Spinal cord (tissue), 10 donors: ENCODE measurements around the gene PAQR4. TPM values are rescaled to one million over a fixed set of nuclear protein-coding genes. Genes with fewer than 3 reads are reported as not detected.
A peak's percentile ranks its signal among the peaks of the same experiment; 100 is the strongest.

Experiments used
- DNase-seq, 6 donors: peaks; one replicate each; pipeline versions ENCODE4 v3.0.0 to v3.0.0-alpha.2; 2013 to 2015; ENCODE audit warnings: low spot score in 6 of 6, low read depth in 4 of 6
- H3K27ac ChIP-seq: one replicate; pipeline ENCODE4 v1.5.1; 2013; ENCODE audit warnings: low read depth, low read length, control low read depth
- H3K27me3 ChIP-seq: one replicate; pipeline ENCODE4 v1.6.1; 2013; ENCODE audit warnings: low read length; ENCODE audit not compliant: control insufficient read depth, insufficient read depth
- H3K36me3 ChIP-seq: one replicate; pipeline ENCODE4 v1.6.1; 2013; ENCODE audit warnings: low read length; ENCODE audit not compliant: control insufficient read depth, insufficient read depth
- H3K4me1 ChIP-seq: one replicate; pipeline ENCODE4 v1.6.1; 2013; ENCODE audit warnings: low read length; ENCODE audit not compliant: control insufficient read depth, insufficient read depth
- H3K4me3 ChIP-seq: one replicate; pipeline ENCODE4 v1.5.1; 2013; ENCODE audit warnings: low read depth, low read length, control low read depth
- H3K9me3 ChIP-seq: one replicate; pipeline ENCODE4 v1.6.1; 2013; ENCODE audit warnings: low read length; ENCODE audit not compliant: control insufficient read depth, insufficient read depth
- WGBS: methylation state at CpG from one replicate; pipeline ENCODE4 v1.1.5; 2013; ENCODE audit warnings: missing lambda C conversion rate; ENCODE audit not compliant: insufficient coverage; 5-methylcytosine and 5-hydroxymethylcytosine counted together
- polyA plus RNA-seq, 2 donors: library from polyadenylated mRNA; unstranded; fragments of 120-200 nt; gene quantifications; one replicate each; pipeline ENCODE4 v1.2.1, GENCODE V29; 2013; ENCODE audit not compliant: insufficient read length in 2 of 2
- total RNA-seq, 2 donors: library from RNA; depleted of rRNA in 1 of 2; stranded (reverse); fragments of 120-200 nt in 1 of 2; fragments of >200 nt in 1 of 2; gene quantifications; one replicate each; pipeline versions ENCODE4 v1.2.3 to v1.2.4, GENCODE V29; 2013 to 2014
- donor health status: healthy.

PAQR4 gene
- total and polyA plus RNA-seq, 4 donors: 22.6 to 82.4 (median 50.2) TPM

DNA sequence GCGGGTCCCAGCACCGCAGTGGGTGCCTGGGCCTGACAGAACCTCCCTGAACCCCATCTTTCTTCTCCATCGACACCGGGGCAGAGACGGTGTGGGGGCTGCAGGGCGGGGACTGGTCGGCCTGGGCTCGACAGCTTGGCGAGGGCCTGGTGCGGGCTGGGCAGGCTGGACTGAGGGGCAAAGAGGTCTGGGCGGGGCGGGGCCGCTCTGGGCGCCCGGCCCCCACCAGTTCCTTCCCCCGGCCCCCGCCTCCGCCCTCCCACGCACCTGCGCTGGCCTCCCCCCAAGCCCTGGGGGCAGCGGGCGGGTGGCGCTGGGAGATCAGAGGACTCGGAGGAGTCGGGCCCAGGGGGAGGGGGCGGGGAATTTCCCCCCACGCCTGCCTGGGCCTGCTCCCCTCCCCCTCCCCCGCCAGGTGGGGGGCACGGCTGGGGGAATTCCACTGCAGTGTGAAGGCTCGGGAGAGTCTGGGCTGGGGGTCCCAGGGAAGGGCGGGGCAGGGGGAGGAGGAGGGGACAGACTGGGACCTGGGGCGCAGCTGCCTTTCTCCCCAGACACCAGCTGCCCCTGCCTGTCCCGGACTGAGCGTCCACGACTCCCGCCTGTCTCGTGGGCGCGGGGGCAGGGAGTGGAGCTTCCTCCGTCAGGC is 6.0 kb upstream of the PAQR4 start:
- Histone ChIP-seq H3K27ac (no peak overlapping the region), H3K9me3 (no peaks in the 10 kb centered on the region), H3K27me3 (peaks cover 71% of the 10 kb centered on the region), H3K36me3 (peaks cover 7% of the 10 kb centered on the region), H3K4me3 (no peak overlapping the region), H3K4me1 (peaks cover 41% of the 10 kb centered on the region)
- no peak for DNase-seq
- WGBS: 1% methylated on average over 25 of the region's 40 CpGs

DNA sequence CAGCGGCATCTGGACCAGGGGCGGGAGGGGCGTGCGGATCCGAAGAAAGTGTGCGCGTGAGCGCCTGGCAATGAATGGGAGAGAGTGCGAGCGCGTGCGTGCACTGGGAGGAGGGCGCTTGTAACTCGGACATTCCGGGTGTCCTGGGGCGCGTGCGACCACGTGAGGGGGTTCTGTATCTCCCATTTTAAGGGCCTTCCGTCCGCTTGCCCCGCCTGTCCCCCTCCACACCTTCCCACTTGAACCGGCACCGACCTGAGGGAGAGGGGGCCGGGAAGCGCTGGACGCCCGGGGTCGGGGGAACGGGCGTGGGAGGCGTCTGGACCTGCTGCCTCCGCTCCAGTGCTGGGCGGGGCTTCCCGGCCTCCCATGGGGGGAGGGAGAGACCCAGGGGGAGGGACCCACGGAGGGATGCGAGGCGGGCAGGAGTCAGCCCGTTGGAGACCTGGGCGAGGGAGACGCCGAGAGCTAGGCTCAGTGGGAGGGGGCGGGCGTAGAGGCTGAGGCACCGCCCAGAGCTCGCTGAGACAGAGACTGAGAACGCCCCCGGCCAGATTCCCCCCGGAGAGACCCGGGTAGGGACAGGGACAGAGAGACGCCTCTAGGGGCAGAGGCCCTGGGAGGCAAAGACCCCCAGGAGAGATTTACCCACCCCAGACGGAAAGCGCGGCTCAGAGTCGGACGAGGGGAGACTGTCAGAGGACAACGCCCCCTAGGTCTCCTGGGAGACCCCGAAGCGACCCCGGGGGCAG is 5.2 kb upstream of the PAQR4 start, which contains the start of gene KREMEN2:
Gene KREMEN2 (plus strand): TSS at position 553 of the 752 bp plus-strand sequence. CDS start 246 bp downstream, outside the sequence.
- DNase-seq: peak in 2 of 6 donors; percentile 42 to 51
- WGBS: under 1% methylated on average over 51 of the region's 60 CpGs

DNA sequence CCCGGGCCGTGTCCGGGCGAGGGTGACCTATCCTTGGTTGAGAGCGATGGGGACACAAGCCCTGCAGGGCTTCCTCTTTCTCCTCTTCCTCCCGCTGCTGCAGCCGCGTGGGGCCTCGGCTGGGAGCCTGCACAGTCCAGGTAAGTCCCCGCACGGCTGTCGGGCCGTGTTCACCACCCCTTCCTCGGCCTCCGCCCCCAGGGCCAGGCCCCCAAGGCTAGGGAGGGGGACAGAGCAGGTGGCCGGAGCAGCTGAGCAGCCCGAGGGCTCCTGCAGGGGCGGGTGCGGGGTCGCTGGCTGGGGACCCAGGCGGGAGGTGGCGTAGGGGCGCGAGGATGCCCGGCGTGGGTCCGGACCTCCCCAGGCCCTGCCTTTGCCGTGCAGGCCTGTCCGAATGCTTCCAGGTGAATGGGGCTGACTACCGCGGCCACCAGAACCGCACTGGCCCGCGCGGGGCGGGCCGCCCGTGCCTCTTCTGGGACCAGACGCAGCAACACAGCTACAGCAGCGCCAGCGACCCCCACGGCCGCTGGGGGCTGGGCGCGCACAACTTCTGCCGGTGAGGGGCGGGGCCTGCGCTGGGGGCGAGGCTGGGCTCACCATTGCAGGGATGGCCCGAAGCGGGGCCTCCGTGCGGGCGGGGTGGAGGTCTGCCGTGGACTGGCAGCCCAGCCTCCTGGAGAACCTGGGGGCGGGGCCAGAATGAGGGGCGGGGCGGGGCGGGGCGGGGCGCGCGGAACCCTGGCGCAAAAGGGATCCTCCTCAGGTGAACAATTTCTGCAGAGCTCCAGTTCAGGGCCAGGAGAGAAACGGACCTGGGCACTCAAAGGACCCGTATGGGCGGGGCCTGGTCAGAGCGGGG is 4.4 kb upstream of the PAQR4 start:
- peak overlapping the region; percentile 26 for H3K4me3 ChIP-seq
- WGBS: 0% methylated on average over 68 of the region's 68 CpGs
- H3K27ac ChIP-seq: no peak overlapping the region
- H3K36me3 ChIP-seq: peaks cover 7% of the 10 kb centered on the region
- peaks cover 77% of the 10 kb centered on the region for H3K27me3 ChIP-seq
- H3K9me3 ChIP-seq: no peaks in the 10 kb centered on the region
- DNase-seq: no peak
- peaks cover 52% of the 10 kb centered on the region for H3K4me1 ChIP-seq

More for the DNA sequence above, 5.2 kb upstream of the PAQR4 start, which contains the start of gene KREMEN2:
- Histone ChIP-seq H3K27ac (no peak within 1 kb of the TSS), H3K9me3 (no peaks in the 10 kb centered on the region), H3K27me3 (peaks cover 77% of the 10 kb centered on the region), H3K4me3 (peak within 1 kb of the TSS; percentile 26), H3K36me3 (peaks cover 7% of the 10 kb centered on the region), H3K4me1 (peaks cover 48% of the 10 kb centered on the region)

DNA sequence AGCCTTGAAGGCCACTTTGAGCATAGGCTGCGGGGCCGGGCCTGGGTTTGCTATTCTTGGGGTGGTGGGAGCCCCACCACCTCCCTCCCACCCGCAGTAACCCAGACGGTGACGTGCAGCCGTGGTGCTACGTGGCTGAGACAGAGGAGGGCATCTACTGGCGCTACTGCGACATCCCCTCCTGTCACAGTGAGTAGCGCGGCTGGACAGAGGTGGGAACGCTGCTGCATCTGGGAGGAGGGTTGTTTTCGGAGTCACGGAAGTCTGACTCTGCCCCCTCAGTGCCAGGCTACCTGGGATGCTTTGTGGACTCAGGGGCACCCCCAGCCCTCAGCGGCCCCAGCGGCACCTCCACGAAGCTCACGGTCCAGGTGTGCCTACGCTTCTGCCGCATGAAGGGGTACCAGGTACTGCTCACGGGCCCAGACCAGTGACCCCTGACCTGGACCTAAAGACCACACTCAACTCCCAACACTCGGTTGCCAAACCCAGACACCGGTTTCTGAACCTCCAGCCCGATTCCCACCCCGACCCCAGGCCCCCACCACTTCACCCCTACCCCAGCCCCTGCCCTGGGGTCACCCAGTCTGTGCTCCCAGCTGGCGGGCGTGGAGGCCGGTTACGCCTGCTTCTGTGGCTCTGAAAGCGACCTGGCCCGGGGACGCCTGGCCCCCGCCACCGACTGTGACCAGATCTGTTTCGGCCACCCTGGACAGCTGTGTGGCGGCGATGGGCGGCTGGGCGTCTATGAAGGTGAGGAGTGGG is 2.9 kb upstream of the PAQR4 start:
- DNase-seq: no peak
- 56% methylated on average over 28 of the region's 39 CpGs for WGBS
- Histone ChIP-seq H3K9me3 (no peaks in the 10 kb centered on the region), H3K27me3 (peaks cover 71% of the 10 kb centered on the region), H3K36me3 (peaks cover 14% of the 10 kb centered on the region), H3K27ac (no peak overlapping the region), H3K4me3 (no peak overlapping the region), H3K4me1 (peaks cover 67% of the 10 kb centered on the region)

DNA sequence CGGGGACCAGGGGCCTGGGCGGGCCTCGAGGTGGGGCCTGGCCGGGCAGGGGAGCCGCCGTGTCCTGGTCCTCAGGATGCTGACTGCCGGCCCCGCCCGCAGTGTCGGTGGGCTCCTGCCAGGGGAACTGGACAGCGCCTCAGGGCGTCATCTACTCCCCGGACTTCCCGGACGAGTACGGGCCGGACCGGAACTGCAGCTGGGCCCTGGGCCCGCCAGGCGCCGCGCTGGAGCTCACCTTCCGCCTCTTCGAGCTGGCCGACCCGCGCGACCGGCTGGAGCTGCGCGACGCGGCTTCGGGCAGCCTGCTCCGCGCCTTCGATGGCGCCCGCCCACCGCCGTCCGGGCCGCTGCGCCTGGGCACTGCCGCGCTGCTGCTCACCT is 2.3 kb upstream of the PAQR4 start:
- no peak overlapping the region for H3K27ac ChIP-seq
- H3K4me1 ChIP-seq: peaks cover 73% of the 10 kb centered on the region
- WGBS: 3% methylated on average over 46 of the region's 46 CpGs
- no peak overlapping the region for H3K4me3 ChIP-seq
- H3K27me3 ChIP-seq: peaks cover 67% of the 10 kb centered on the region
- peaks cover 20% of the 10 kb centered on the region for H3K36me3 ChIP-seq
- H3K9me3 ChIP-seq: no peaks in the 10 kb centered on the region
- no peak for DNase-seq

DNA sequence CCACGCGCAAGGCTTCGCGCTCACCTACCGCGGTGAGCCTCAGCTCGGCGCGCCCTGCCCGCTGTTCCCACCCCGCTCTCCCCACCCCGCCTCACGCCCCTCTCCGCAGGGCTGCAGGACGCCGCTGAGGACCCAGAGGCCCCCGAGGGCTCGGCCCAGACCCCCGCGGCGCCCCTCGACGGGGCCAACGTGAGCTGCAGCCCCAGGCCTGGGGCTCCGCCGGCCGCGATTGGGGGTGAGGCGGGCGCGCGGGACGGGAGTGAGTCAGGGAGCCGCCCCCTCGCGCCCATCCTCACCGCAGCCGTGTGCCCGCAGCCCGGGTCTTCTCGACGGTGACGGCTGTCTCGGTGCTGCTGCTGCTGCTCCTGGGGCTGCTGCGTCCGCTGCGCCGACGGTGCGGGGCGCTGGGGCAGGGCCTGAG is 1.9 kb upstream of the PAQR4 start:
- Histone ChIP-seq H3K36me3 (peaks cover 24% of the 10 kb centered on the region), H3K9me3 (no peaks in the 10 kb centered on the region), H3K27ac (no peak overlapping the region), H3K27me3 (peaks cover 62% of the 10 kb centered on the region), H3K4me1 (peaks cover 76% of the 10 kb centered on the region), H3K4me3 (no peak overlapping the region)
- no peak for DNase-seq
- WGBS: 8% methylated on average over 49 of the region's 51 CpGs

DNA sequence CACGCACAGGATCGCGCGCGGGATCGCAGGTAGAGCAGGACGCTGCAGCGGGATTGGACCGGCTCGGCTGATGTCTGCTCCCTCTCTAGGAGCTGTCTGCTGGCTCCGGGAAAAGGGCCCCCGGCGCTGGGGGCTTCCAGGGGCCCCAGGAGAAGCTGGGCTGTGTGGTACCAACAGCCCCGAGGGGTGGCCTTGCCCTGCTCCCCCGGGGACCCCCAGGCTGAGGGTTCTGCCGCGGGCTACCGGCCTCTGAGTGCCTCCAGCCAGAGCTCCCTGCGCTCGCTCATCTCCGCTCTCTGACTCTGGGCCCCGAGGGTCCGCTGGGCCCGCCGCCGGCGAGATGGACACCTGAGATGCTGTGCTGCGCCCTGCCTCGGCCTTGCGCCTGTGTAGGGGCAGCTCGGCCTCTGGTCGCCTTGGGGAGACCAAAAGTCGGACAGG is 1.4 kb upstream of the PAQR4 start:
- no peak overlapping the region for H3K4me3 ChIP-seq
- H3K27ac ChIP-seq: no peak overlapping the region
- peaks cover 57% of the 10 kb centered on the region for H3K27me3 ChIP-seq
- no peak for DNase-seq
- peaks cover 76% of the 10 kb centered on the region for H3K4me1 ChIP-seq
- H3K36me3 ChIP-seq: peaks cover 29% of the 10 kb centered on the region
- 46% methylated on average over 33 of the region's 33 CpGs for WGBS
- H3K9me3 ChIP-seq: no peaks in the 10 kb centered on the region

DNA sequence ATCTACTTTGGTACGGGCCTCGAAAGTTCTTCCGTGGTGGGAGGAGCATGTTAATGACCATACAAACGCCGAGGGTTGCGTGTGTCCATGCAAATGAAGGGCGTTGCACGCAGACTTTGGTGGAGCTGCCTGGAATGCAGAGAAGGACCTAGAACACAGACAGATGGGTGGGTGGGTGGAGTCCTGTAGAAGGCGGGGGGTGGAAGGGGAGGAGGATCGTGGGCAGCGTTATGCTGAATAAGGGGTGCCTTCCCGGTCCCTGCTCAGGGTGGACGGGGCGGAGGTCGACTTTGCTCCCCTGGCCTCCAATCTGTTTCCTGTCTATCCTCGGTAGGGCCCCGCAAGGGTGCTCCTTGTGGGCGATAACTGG is 795 bp upstream of the PAQR4 start:
- no peak for DNase-seq
- 15% methylated on average over 18 of the region's 18 CpGs for WGBS
- Histone ChIP-seq H3K27ac (no peak overlapping the region), H3K36me3 (peaks cover 35% of the 10 kb centered on the region), H3K4me3 (peak overlapping the region; percentile 51), H3K4me1 (peaks cover 77% of the 10 kb centered on the region), H3K9me3 (no peaks in the 10 kb centered on the region), H3K27me3 (peaks cover 51% of the 10 kb centered on the region)
